T-cell (primary cell): ENCODE measurements around the gene PLPPR3. TPM values are rescaled to one million over a fixed set of nuclear protein-coding genes. Genes with fewer than 3 reads are reported as not detected.

Experiments
- ATAC-seq, 4 experiments: fragments of 200-7000 bp in 3 of 4; fragments of 150-1000 bp in 1 of 4; cut with Tn5 transposase; replicated peaks in 1 of 4; 1 replicate in 3 of 4; 2 replicates in 1 of 4; pipeline ENCODE4 v1.10.0; 2021; ENCODE audit warnings: moderate library complexity in 3 of 4, mild to moderate bottlenecking in 2 of 4, moderate number of reproducible peaks in 1 of 4
- CTCF ChIA-PET, 2 donors: fragments of 300-600 bp; sonication (Branson Sonifier 250); formaldehyde crosslinking; loops; one replicate each; lab custom pipeline; 2022; ENCODE audit warnings: antibody characterized with exemption in 2 of 2; lab: Charles Lee
- POLR2A ChIA-PET, 2 donors: fragments of 300-600 bp; sonication (Branson Sonifier 250); formaldehyde crosslinking; loops; one replicate each; lab custom pipeline; 2022; ENCODE audit warnings: antibody characterized with exemption in 2 of 2; lab: Charles Lee
- DNase-seq, 35 experiments: peaks; one replicate each; pipeline versions ENCODE4 v3.0.0 to v3.0.0-alpha.2; 2013 to 2023
- H3K27ac ChIP-seq: one replicate; pipeline ENCODE4 v1.5.1; 2013; ENCODE audit warnings: low read length
- H3K27me3 ChIP-seq, 2 experiments: replicated peaks in 1 of 2; 1 replicate in 1 of 2; 2 replicates in 1 of 2; pipeline versions ENCODE4 v1.6.1 to v1.7.0; 2013; ENCODE audit warnings: low read length in 1 of 2, mixed read lengths in 1 of 2; ENCODE audit not compliant: control insufficient read depth in 2 of 2, insufficient read depth in 2 of 2; ENCODE audit errors: extremely low read depth in 1 of 2
- H3K36me3 ChIP-seq, 2 donors: 1 replicate in 1 of 2; 2 replicates in 1 of 2; pipeline versions ENCODE4 v1.6.1 to v1.7.0; 2013; ENCODE audit warnings: low read length in 1 of 2; ENCODE audit not compliant: control insufficient read depth in 2 of 2, insufficient read depth in 1 of 2; ENCODE audit errors: extremely low read depth in 1 of 2
- H3K4me1 ChIP-seq, 2 experiments: 1 replicate in 1 of 2; 2 replicates in 1 of 2; pipeline versions ENCODE4 v1.6.1 to v1.7.0; 2013; ENCODE audit warnings: low read length in 2 of 2, mixed read lengths in 1 of 2; ENCODE audit not compliant: insufficient read depth in 2 of 2, control insufficient read depth in 1 of 2; ENCODE audit errors: extremely low read depth in 1 of 2
- H3K4me3 ChIP-seq, 2 donors: 1 replicate in 1 of 2; 2 replicates in 1 of 2; pipeline versions ENCODE4 v1.5.1 to v1.7.0; 2013; ENCODE audit warnings: mild to moderate bottlenecking in 2 of 2, low read length in 1 of 2, moderate library complexity in 1 of 2; ENCODE audit not compliant: control insufficient read depth in 1 of 2; ENCODE audit errors: extremely low read depth in 1 of 2
- H3K9me3 ChIP-seq: 2 replicates; pipeline ENCODE4 v1.7.0; 2013
- H3K27ac Mint-ChIP-seq, 2 donors: one replicate each; pipeline ENCODE4 v1.8.0; 2020 to 2021; ENCODE audit warnings: mild to moderate bottlenecking in 2 of 2, mixed read lengths in 2 of 2
- H3K27me3 Mint-ChIP-seq, 2 donors: one replicate each; pipeline ENCODE4 v1.8.0; 2021 to 2022; ENCODE audit warnings: mixed read lengths in 2 of 2
- H3K36me3 Mint-ChIP-seq: one replicate; pipeline ENCODE4 v1.8.0; 2021; ENCODE audit warnings: mixed read lengths
- H3K4me1 Mint-ChIP-seq, 3 donors: one replicate each; pipeline ENCODE4 v1.8.0; 2020 to 2022; ENCODE audit warnings: mixed read lengths in 3 of 3, mild to moderate bottlenecking in 1 of 3
- H3K4me3 Mint-ChIP-seq, 3 donors: one replicate each; pipeline ENCODE4 v1.8.0; 2020 to 2022; ENCODE audit warnings: mild to moderate bottlenecking in 3 of 3, mixed read lengths in 3 of 3, moderate library complexity in 3 of 3
- H3K9me3 Mint-ChIP-seq, 3 donors: one replicate each; pipeline ENCODE4 v1.8.0; 2020 to 2022; ENCODE audit warnings: mixed read lengths in 3 of 3
- WGBS: methylation state at CpG from one replicate; pipeline ENCODE4 v1.1.5; 2013; ENCODE audit warnings: missing lambda C conversion rate; ENCODE audit not compliant: insufficient coverage; 5-methylcytosine and 5-hydroxymethylcytosine counted together
- total RNA-seq, 35 experiments: library from RNA in 6 of 35; stranded (reverse) in 6 of 35; fragments of 120-200 nt in 1 of 35; gene quantifications; one replicate each; pipeline versions ENCODE4 v1.2.1 to v1.2.4 and lab custom pipeline; 2013 to 2026

Gene PLPPR3
- total RNA-seq, 5 donors from 2014 or later (not counting 1 experiment from before 2014, with no cell fraction given), result 0.22 to 0.36 (median 0.26) TPM; not detected in 2

GRCh38 chr19:764301-764700, 57.5 kb downstream of the PLPPR3 start:
- ATAC-seq (no peak), DNase-seq (no peak)
- POLR2A ChIA-PET, result interaction anchor here in 1 of 2 donors (0.6 kb wide), 1 partner anchor 96 kb away, joined by 4 read pairs; no protein-coding TSS in a partner anchor
- WGBS, result 89% methylated on average over 9 of the region's 12 CpGs
- no peak overlapping the region for H3K27ac ChIP-seq
- no peak overlapping the region for H3K4me3 ChIP-seq
- peaks cover 0 to 49% of the 10 kb centered on the region in 2 experiments for H3K27me3 ChIP-seq
- CTCF ChIA-PET, result interaction anchor here in 1 of 2 donors (0.5 kb wide), 1 partner anchor 428 kb away, joined by 3 read pairs; no protein-coding TSS in a partner anchor
- H3K9me3 Mint-ChIP-seq, result peaks cover 0 to 4% (median 3%) of the 10 kb centered on the region in 3 donors
- H3K36me3 ChIP-seq, result no peaks in the 10 kb centered on the region
- no peaks in the 10 kb centered on the region for H3K4me1 ChIP-seq
- H3K27me3 Mint-ChIP-seq, result peaks cover 4 to 8% of the 10 kb centered on the region in 2 donors
- no peak overlapping the region for H3K4me3 Mint-ChIP-seq
- H3K9me3 ChIP-seq, result no peaks in the 10 kb centered on the region
- H3K36me3 Mint-ChIP-seq, result no peaks in the 10 kb centered on the region
- H3K27ac Mint-ChIP-seq, result no peak overlapping the region
- no peaks in the 10 kb centered on the region for H3K4me1 Mint-ChIP-seq

GRCh38 chr19:763869-764268, 57.9 kb downstream of the PLPPR3 start:
- no peak for DNase-seq
- no peak overlapping the region for H3K4me3 Mint-ChIP-seq
- ATAC-seq, result no peak
- no peak overlapping the region for H3K27ac Mint-ChIP-seq
- Histone ChIP-seq H3K4me1 (no peaks in the 10 kb centered on the region), H3K27ac (no peak overlapping the region), H3K27me3 (peaks cover 0 to 45% of the 10 kb centered on the region in 2 experiments), H3K4me3 (no peak overlapping the region), H3K9me3 (no peaks in the 10 kb centered on the region), H3K36me3 (no peaks in the 10 kb centered on the region)
- H3K4me1 Mint-ChIP-seq, result no peaks in the 10 kb centered on the region
- POLR2A ChIA-PET, result no interaction called here
- peaks cover 0 to 4% (median 3%) of the 10 kb centered on the region in 3 donors for H3K9me3 Mint-ChIP-seq
- 100% methylated on average over 3 of the region's 6 CpGs for WGBS
- no peaks in the 10 kb centered on the region for H3K36me3 Mint-ChIP-seq
- CTCF ChIA-PET, result interaction anchor here in 1 of 2 donors (0.5 kb wide), 1 partner anchor 428 kb away, joined by 3 read pairs; no protein-coding TSS in a partner anchor
- H3K27me3 Mint-ChIP-seq, result peaks cover 4 to 8% of the 10 kb centered on the region in 2 donors

GRCh38 chr19:763181-763580, 58.6 kb downstream of the PLPPR3 start:
- ATAC-seq (no peak), DNase-seq (no peak)
- no peaks in the 10 kb centered on the region for H3K4me1 ChIP-seq
- H3K4me1 Mint-ChIP-seq, result no peaks in the 10 kb centered on the region
- no peak overlapping the region for H3K4me3 Mint-ChIP-seq
- H3K9me3 Mint-ChIP-seq, result peaks cover 0 to 9% (median 3%) of the 10 kb centered on the region in 3 donors
- H3K27me3 Mint-ChIP-seq, result peaks cover 4 to 8% of the 10 kb centered on the region in 2 donors
- POLR2A ChIA-PET, result no interaction called here
- H3K36me3 Mint-ChIP-seq, result no peaks in the 10 kb centered on the region
- H3K36me3 ChIP-seq, result no peaks in the 10 kb centered on the region
- 98% methylated on average over 8 of the region's 10 CpGs for WGBS
- H3K27me3 ChIP-seq, result peaks cover 0 to 42% of the 10 kb centered on the region in 2 experiments
- no peaks in the 10 kb centered on the region for H3K9me3 ChIP-seq
- no peak overlapping the region for H3K4me3 ChIP-seq
- H3K27ac ChIP-seq, result no peak overlapping the region
- CTCF ChIA-PET, result no interaction called here
- no peak overlapping the region for H3K27ac Mint-ChIP-seq

Other genes starting within 250 kb of the PLPPR3 start
- 100 to 1,000 TPM in 4 of 5 donors, 10 to 100 TPM in 1; 89.3 to 165 (median 152) TPM for gene BSG, start 249.4 kb downstream of the PLPPR3 start, total RNA-seq
- gene HCN2, start 232.1 kb downstream of the PLPPR3 start, total RNA-seq, result 1 to 10 TPM in 4 of 5 donors, under 1 TPM in 1; 0.93 to 4.4 (median 3.6) TPM
- 100 to 1,000 TPM in 3 of 5 donors, 10 to 100 TPM in 2; 61.3 to 118 (median 103) TPM for gene POLRMT, start 188.4 kb downstream of the PLPPR3 start, total RNA-seq
- 1 to 10 TPM in 3 of 5 donors, under 1 TPM in 2; 0.35 to 3.9 (median 2.8) TPM for gene FGF22, start 182.1 kb downstream of the PLPPR3 start, total RNA-seq
- 100 to 1,000 TPM in 4 of 5 donors, 10 to 100 TPM in 1; 98.8 to 139 (median 118) TPM for gene RNF126, start 158.7 kb downstream of the PLPPR3 start, total RNA-seq
- 1 to 10 TPM; 2.0 to 5.3 (median 4.1) TPM for gene FSTL3, start 145.6 kb downstream of the PLPPR3 start, total RNA-seq
- gene PRSS57, start 126.5 kb downstream of the PLPPR3 start, total RNA-seq, result 1 to 10 TPM in 3 of 5 donors, under 1 TPM in 1, not detected in 1; 0.86 to 2.5 (median 1.7) TPM
- under 1 TPM in 4 of 5 donors, not detected in 1; 0.19 to 0.57 (median 0.41) TPM for gene PALM, start 113.0 kb downstream of the PLPPR3 start, total RNA-seq
- under 1 TPM in 3 of 5 donors, not detected in 2; 0.10 to 0.16 (median 0.15) TPM for gene MISP, start 70.8 kb downstream of the PLPPR3 start, total RNA-seq
- 100 to 1,000 TPM; 307 to 343 (median 316) TPM for gene PTBP1, start 24.5 kb downstream of the PLPPR3 start, total RNA-seq
- gene AZU1, start 5.9 kb upstream of the PLPPR3 start, total RNA-seq, result 1 to 10 TPM in 2 of 5 donors, under 1 TPM in 3; 0.20 to 1.2 (median 0.38) TPM
- gene PRTN3, start 19.0 kb upstream of the PLPPR3 start, total RNA-seq, result under 1 TPM in 1 of 5 donors, not detected in 4; 0.50 TPM
- under 1 TPM in 1 of 5 donors, not detected in 4; 0.83 TPM for gene ELANE, start 30.3 kb upstream of the PLPPR3 start, total RNA-seq
- 10 to 100 TPM in 1 of 5 donors, 1 to 10 TPM in 4; 2.8 to 10.3 (median 5.6) TPM for gene CFD, start 37.7 kb upstream of the PLPPR3 start, total RNA-seq
- gene MED16, start 71.2 kb upstream of the PLPPR3 start, total RNA-seq, result 100 to 1,000 TPM in 1 of 5 donors, 10 to 100 TPM in 4; 55.0 to 105 (median 92.4) TPM
- not detected for gene RNU6-9, start 71.5 kb upstream of the PLPPR3 start, total RNA-seq
- 100 to 1,000 TPM; 190 to 252 (median 220) TPM for gene R3HDM4, start 91.3 kb upstream of the PLPPR3 start, total RNA-seq
- 1 to 10 TPM; 1.5 to 4.9 (median 2.8) TPM for gene KISS1R, start 95.4 kb upstream of the PLPPR3 start, total RNA-seq
- gene ARID3A, start 104.1 kb upstream of the PLPPR3 start, total RNA-seq, result 10 to 100 TPM in 4 of 5 donors, 1 to 10 TPM in 1; 9.8 to 13.2 (median 12.0) TPM
- 10 to 100 TPM; 24.6 to 65.9 (median 53.5) TPM for gene WDR18, start 162.4 kb upstream of the PLPPR3 start, total RNA-seq
- gene GRIN3B, start 178.5 kb upstream of the PLPPR3 start, total RNA-seq, result under 1 TPM in 3 of 5 donors, not detected in 2; 0.07 to 0.44 (median 0.09) TPM
- 100 to 1,000 TPM; 319 to 423 (median 372) TPM for gene TMEM259, start 199.2 kb upstream of the PLPPR3 start, total RNA-seq
- gene RNU6-2, start 199.6 kb upstream of the PLPPR3 start, total RNA-seq, result not detected
- 100 to 1,000 TPM; 239 to 385 (median 314) TPM for gene CNN2, start 204.7 kb upstream of the PLPPR3 start, total RNA-seq
- 100 to 1,000 TPM; 166 to 217 (median 178) TPM for gene ABCA7, start 218.2 kb upstream of the PLPPR3 start, total RNA-seq
- gene ARHGAP45, start 245.2 kb upstream of the PLPPR3 start, total RNA-seq, result 1,000 to 10,000 TPM in 3 of 5 donors, 100 to 1,000 TPM in 2; 729 to 1,130 (median 1,073) TPM